Caco-2 (cell line): Measurements from ENCODE around the gene PRR19. TPM values are rescaled to one million over a fixed set of nuclear protein-coding genes. Genes with fewer than 3 reads are reported as not detected.

ENCODE experiments used
- BruUV-seq: library from RNA; stranded (reverse); fragments of 400-500 nt; replicated peaks from 2 replicates; lab custom pipeline; 2021; lab: Mats Ljungman, UMichigan
- CTCF ChIA-PET: fragments of 300-600 bp; sonication (Branson Sonifier 250); formaldehyde crosslinking; loops from one replicate; lab custom pipeline; 2022; ENCODE audit warnings: antibody characterized with exemption; lab: Charles Lee
- POLR2A ChIA-PET: fragments of 300-600 bp; sonication (Branson Sonifier 250); formaldehyde crosslinking; loops from one replicate; lab custom pipeline; 2022; ENCODE audit warnings: antibody characterized with exemption; lab: Charles Lee
- DNase-seq, 2 experiments: peaks; one replicate each; pipeline versions ENCODE4 v3.0.0 to v3.0.0-alpha.2; 2020 to 2022
- H3K27me3 ChIP-seq: replicated peaks from 2 replicates; pipeline ENCODE4 v1.6.0; 2011; ENCODE audit warnings: low read length; ENCODE audit not compliant: control insufficient read depth, insufficient read depth
- H3K36me3 ChIP-seq: 2 replicates; pipeline ENCODE4 v1.5.1; 2011; ENCODE audit warnings: low read length; ENCODE audit not compliant: control insufficient read depth, insufficient read depth
- H3K4me1 ChIP-seq: fragments of 250-450 bp; sonication (Bioruptor Pico); 2 replicates; pipeline ENCODE4 v1.5.1; 2020; ENCODE audit warnings: mild to moderate bottlenecking
- H3K4me3 ChIP-seq: 2 replicates; pipeline ENCODE4 v1.5.1; 2011; ENCODE audit warnings: low read depth, mild to moderate bottlenecking, control low read depth, low read length
- H3K9me3 ChIP-seq: fragments of 250-450 bp; sonication (Bioruptor Pico); 2 replicates; pipeline ENCODE4 v1.5.1; 2020; ENCODE audit warnings: mild to moderate bottlenecking, moderate library complexity
- H3K27ac Mint-ChIP-seq: one replicate; pipeline ENCODE4 v1.8.0; 2022; ENCODE audit warnings: mixed read lengths; ENCODE audit not compliant: unreplicated experiment
- H3K27me3 Mint-ChIP-seq: one replicate; pipeline ENCODE4 v1.8.0; 2022; ENCODE audit warnings: mixed read lengths; ENCODE audit not compliant: insufficient read depth, unreplicated experiment
- H3K36me3 Mint-ChIP-seq: one replicate; pipeline ENCODE4 v1.8.0; 2022; ENCODE audit warnings: mild to moderate bottlenecking, mixed read lengths; ENCODE audit not compliant: insufficient read depth, unreplicated experiment
- H3K4me1 Mint-ChIP-seq: one replicate; pipeline ENCODE4 v1.8.0; 2022; ENCODE audit warnings: low read depth, mixed read lengths; ENCODE audit not compliant: unreplicated experiment
- H3K4me3 Mint-ChIP-seq: one replicate; pipeline ENCODE4 v1.8.0; 2022; ENCODE audit warnings: mild to moderate bottlenecking, moderate library complexity, mixed read lengths; ENCODE audit not compliant: unreplicated experiment
- H3K9me3 Mint-ChIP-seq: one replicate; pipeline ENCODE4 v1.8.0; 2022; ENCODE audit warnings: mixed read lengths; ENCODE audit not compliant: unreplicated experiment
- intact Hi-C: fragments of 100-400 bp; cut with micrococcal nuclease; formaldehyde crosslinking; loops from one replicate; pipeline ENCODE4 v1.10.0; 2022; ENCODE audit not compliant: unreplicated experiment
- total RNA-seq: library from RNA; stranded (reverse); gene quantifications from 2 replicates; pipeline ENCODE4 v1.2.3, GENCODE V29; 2022
- TF ChIP-seq, protein P1 (sequence below), 2 experiments: fragments of 200-600 bp in 1 of 2; IDR thresholded peaks; 1 replicate in 1 of 2; 2 replicates in 1 of 2; pipeline versions ENCODE4 v1.5.1 to v1.8.0; 2011 to 2022; ENCODE audit warnings: antibody characterized with exemption in 1 of 2, control low read depth in 1 of 2, inconsistent platforms in 1 of 2, low read depth in 1 of 2, low read length in 1 of 2, mild to moderate bottlenecking in 1 of 2, moderate library complexity in 1 of 2; ENCODE audit not compliant: insufficient read depth in 1 of 2, severe bottlenecking in 1 of 2, unreplicated experiment in 1 of 2

PRR19 gene
- total RNA-seq, 1 experiment from 2014 or later, result 2.8 TPM

DNA sequence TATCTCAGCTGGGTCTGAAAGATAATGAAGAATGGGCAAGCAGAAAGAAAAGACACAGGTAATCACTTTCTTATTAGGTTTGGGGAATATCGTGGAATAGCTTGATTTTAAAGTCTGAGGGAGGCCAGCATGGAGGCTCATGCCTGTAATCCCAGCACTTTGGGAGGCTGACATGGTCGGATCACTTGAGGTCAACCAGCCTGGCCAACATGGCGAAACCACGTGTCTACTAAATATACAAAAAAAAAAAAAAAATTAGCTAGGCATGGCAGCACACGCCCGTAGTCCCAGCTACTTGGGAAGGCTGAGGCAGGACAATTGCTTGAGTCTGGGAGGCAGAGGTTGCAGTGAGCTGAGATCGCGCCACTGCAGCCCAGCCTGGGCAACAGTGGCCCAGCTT is 1.9 kb downstream of the PRR19 start:
- CTCF ChIA-PET, result interaction anchor here (0.5 kb wide), 2 partner anchors 46 to 1480 kb away, joined by 3 read pairs; no protein-coding TSS in a partner anchor

DNA sequence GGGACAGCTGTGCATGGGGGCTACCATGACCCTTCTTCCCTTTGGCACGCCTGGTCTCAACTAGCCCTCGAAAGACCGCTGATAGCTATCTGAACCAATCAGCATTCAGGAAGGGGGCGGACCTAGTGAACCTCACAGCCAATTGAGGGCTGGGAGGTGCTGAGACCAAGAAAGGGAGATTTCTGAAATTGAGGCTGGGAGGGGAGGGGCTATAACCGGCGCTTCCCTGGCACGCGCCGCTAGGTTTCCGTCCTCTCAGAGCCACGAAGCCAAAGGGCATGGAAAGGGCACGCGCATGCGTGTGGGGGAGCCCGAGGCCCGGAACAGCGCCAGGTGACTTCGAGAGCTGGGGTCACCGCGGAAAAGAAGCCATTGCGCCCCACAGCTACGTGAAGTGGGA is 4.7 kb downstream of the PRR19 start:
- POLR2A ChIA-PET, result no interaction called here
- DNase-seq, result no peak

More for the DNA sequence above, 1.9 kb downstream of the PRR19 start:
- peaks cover 25% of the 10 kb centered on the region for H3K36me3 Mint-ChIP-seq
- POLR2A ChIA-PET, result no interaction called here
- Histone ChIP-seq H3K9me3 (no peaks in the 10 kb centered on the region), H3K36me3 (peaks cover 5% of the 10 kb centered on the region), H3K4me1 (peaks cover 10% of the 10 kb centered on the region), H3K27me3 (no peaks in the 10 kb centered on the region), H3K4me3 (no peak overlapping the region)
- no peak for DNase-seq
- intact Hi-C loops, result no loop called here
- no peaks in the 10 kb centered on the region for H3K27me3 Mint-ChIP-seq
- peaks cover 14% of the 10 kb centered on the region for H3K4me1 Mint-ChIP-seq
- peaks cover 17% of the 10 kb centered on the region for H3K9me3 Mint-ChIP-seq
- TF ChIP-seq, protein P1, sequence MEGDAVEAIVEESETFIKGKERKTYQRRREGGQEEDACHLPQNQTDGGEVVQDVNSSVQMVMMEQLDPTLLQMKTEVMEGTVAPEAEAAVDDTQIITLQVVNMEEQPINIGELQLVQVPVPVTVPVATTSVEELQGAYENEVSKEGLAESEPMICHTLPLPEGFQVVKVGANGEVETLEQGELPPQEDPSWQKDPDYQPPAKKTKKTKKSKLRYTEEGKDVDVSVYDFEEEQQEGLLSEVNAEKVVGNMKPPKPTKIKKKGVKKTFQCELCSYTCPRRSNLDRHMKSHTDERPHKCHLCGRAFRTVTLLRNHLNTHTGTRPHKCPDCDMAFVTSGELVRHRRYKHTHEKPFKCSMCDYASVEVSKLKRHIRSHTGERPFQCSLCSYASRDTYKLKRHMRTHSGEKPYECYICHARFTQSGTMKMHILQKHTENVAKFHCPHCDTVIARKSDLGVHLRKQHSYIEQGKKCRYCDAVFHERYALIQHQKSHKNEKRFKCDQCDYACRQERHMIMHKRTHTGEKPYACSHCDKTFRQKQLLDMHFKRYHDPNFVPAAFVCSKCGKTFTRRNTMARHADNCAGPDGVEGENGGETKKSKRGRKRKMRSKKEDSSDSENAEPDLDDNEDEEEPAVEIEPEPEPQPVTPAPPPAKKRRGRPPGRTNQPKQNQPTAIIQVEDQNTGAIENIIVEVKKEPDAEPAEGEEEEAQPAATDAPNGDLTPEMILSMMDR (IDR thresholded peaks at IDR 0.05; ENCODE audit: insufficient read depth in 1 of 2, low read depth in 1 of 2, low read length in 1 of 2, severe bottlenecking in 1 of 2, unreplicated experiment in 1 of 2), result no peak
- peak overlapping the region; percentile 94 for H3K27ac Mint-ChIP-seq
- H3K4me3 Mint-ChIP-seq, result no peak overlapping the region
- BruUV-seq, result no TSS peak

DNA sequence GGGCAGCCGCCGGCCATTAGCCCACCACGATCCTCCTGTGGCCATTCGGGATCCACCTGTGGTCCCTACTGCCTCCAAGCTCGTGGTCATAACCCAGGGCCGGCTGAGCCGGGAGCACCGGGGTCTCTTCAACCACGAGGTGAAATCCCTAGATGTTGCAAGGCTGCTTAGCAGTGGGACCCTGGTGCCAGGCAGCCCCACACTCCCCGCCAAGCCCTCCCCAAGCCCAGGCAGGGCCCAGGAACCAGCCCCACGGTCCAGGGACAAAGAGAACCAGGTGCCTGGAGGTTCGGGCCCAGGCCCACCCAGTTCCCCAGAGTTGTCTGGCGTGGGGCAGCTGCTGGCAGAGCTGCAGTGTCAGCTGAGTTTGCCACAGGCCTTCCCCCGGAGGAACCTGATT is 7.8 kb downstream of the PRR19 start:
- no peak overlapping the region for H3K27ac Mint-ChIP-seq
- H3K9me3 ChIP-seq, result no peaks in the 10 kb centered on the region
- H3K9me3 Mint-ChIP-seq, result peaks cover 17% of the 10 kb centered on the region
- ChIA-PET CTCF (interaction anchor here (0.6 kb wide), 1 partner anchor 213 kb away, joined by 4 read pairs; no protein-coding TSS in a partner anchor), POLR2A (no interaction called here)
- H3K36me3 Mint-ChIP-seq, result no peaks in the 10 kb centered on the region
- no peak overlapping the region for H3K4me3 ChIP-seq
- H3K27me3 Mint-ChIP-seq, result peaks cover 5% of the 10 kb centered on the region
- no peaks in the 10 kb centered on the region for H3K36me3 ChIP-seq
- H3K4me3 Mint-ChIP-seq, result no peak overlapping the region
- intact Hi-C loops, result no loop called here
- no peak for DNase-seq
- no peaks in the 10 kb centered on the region for H3K4me1 Mint-ChIP-seq
- TF ChIP-seq, protein P1 (IDR thresholded peaks at IDR 0.05; ENCODE audit: insufficient read depth in 1 of 2, low read depth in 1 of 2, low read length in 1 of 2, severe bottlenecking in 1 of 2, unreplicated experiment in 1 of 2), result no peak
- no TSS peak for BruUV-seq
- no peaks in the 10 kb centered on the region for H3K27me3 ChIP-seq
- 0 out of 2 replicates have a peak, but pooled peaks cover 5% of the 10 kb centered on the region for H3K4me1 ChIP-seq

More for the DNA sequence above, 4.7 kb downstream of the PRR19 start:
- Histone ChIP-seq H3K4me3 (no peak overlapping the region), H3K4me1 (peaks cover 6% of the 10 kb centered on the region; the same call in 1 of the 2 replicates), H3K36me3 (no peaks in the 10 kb centered on the region), H3K27me3 (no peaks in the 10 kb centered on the region), H3K9me3 (no peaks in the 10 kb centered on the region)
- TF ChIP-seq, protein P1 (IDR thresholded peaks at IDR 0.05; ENCODE audit: insufficient read depth in 1 of 2, low read depth in 1 of 2, low read length in 1 of 2, severe bottlenecking in 1 of 2, unreplicated experiment in 1 of 2), result no peak
- CTCF ChIA-PET, result no interaction called here
- no peak overlapping the region for H3K4me3 Mint-ChIP-seq
- peaks cover 14% of the 10 kb centered on the region for H3K4me1 Mint-ChIP-seq
- H3K36me3 Mint-ChIP-seq, result peaks cover 12% of the 10 kb centered on the region
- intact Hi-C loops, result no loop called here
- H3K27me3 Mint-ChIP-seq, result no peaks in the 10 kb centered on the region
- H3K9me3 Mint-ChIP-seq, result peaks cover 17% of the 10 kb centered on the region
- BruUV-seq, result no TSS peak
- H3K27ac Mint-ChIP-seq, result no peak overlapping the region
